HFF-Myc (cell line): ENCODE results near the gene NDUFB3.
"Not testable (repeated sequence)": the region's sequence is repeated elsewhere in the genome, so short reads cannot be mapped to it uniquely, and the experiment has no call there.

Source experiments
- DNase-seq: peaks from one replicate; pipeline ENCODE4 v3.0.0-alpha.2; 2011; ENCODE audit warnings: low read depth; ENCODE audit errors: extremely low read depth
- H3K4me3 ChIP-seq: replicated peaks from 2 replicates; pipeline ENCODE4 v1.5.1; 2011; ENCODE audit warnings: low read depth, mild to moderate bottlenecking, control low read depth, low read length
- TF ChIP-seq, protein P1 (sequence below): IDR thresholded peaks from 2 replicates; pipeline ENCODE4 v1.5.1; 2012; ENCODE audit warnings: mild to moderate bottlenecking, low read depth, low read length, control low read depth; ENCODE audit errors: missing control alignments

Gene NDUFB3

GRCh38 chr2:201049455-201049854 lies 22.3 kb upstream of the NDUFB3 start:
- DNase-seq = no peak
- H3K4me3 ChIP-seq = no peak overlapping the region

DNA sequence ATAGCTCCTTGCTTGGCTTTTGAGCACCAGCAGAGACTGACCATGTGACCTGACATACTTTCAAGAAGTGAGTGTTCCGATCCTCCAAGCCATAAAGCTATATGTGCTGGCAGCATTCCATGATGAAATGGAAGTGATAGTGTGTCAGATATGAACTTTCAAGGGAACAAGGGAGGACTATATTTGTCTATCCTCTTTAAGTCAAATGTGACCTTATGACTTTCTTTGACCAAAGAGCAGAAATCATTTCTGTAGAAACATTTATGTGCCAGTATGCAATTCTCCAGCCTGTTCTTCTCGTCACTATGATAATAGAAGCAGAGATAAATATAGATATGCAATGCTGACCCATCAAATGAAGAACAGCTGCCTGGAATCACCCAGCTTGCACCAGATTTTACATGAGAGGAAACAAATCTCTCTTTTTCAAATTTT lies 14.7 kb upstream of the NDUFB3 start:
- DNase-seq = no peak
- TF ChIP-seq, protein P1, sequence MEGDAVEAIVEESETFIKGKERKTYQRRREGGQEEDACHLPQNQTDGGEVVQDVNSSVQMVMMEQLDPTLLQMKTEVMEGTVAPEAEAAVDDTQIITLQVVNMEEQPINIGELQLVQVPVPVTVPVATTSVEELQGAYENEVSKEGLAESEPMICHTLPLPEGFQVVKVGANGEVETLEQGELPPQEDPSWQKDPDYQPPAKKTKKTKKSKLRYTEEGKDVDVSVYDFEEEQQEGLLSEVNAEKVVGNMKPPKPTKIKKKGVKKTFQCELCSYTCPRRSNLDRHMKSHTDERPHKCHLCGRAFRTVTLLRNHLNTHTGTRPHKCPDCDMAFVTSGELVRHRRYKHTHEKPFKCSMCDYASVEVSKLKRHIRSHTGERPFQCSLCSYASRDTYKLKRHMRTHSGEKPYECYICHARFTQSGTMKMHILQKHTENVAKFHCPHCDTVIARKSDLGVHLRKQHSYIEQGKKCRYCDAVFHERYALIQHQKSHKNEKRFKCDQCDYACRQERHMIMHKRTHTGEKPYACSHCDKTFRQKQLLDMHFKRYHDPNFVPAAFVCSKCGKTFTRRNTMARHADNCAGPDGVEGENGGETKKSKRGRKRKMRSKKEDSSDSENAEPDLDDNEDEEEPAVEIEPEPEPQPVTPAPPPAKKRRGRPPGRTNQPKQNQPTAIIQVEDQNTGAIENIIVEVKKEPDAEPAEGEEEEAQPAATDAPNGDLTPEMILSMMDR = no peak
- no peak overlapping the region for H3K4me3 ChIP-seq

More at GRCh38 chr2:201049455-201049854, 22.3 kb upstream of the NDUFB3 start:
- TF ChIP-seq, protein P1 = no peak

DNA sequence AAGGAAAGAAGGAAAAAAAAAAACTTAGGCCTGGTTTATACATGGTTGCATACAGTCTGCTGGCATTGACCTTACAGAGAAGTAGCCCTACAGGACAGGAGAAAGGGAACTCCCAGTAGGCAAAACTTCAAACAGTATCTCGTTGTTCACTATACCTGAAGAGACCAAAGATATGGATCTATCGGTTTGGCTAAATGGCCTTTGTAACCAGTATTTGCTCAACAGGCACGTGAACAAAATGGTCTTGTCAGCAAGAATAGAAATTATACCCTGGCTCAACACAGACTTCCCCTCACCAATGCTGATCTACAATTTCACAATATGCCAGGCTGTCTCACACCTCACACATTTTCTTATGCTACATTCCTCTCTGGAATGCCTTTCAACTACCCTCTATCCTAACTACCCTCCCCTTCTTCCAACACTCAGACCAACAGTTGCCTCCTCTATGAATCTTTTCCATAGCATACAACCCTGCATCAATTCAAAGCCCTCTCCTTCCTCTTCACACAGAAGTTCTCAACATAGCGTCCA lies 14.0 kb upstream of the NDUFB3 start:
- DNase-seq = no peak
- H3K4me3 ChIP-seq = no peak overlapping the region
- TF ChIP-seq, protein P1 = no peak

GRCh38 chr2:201058914-201059313 lies 12.9 kb upstream of the NDUFB3 start:
- no peak overlapping the region for H3K4me3 ChIP-seq
- TF ChIP-seq, protein P1 = no peak
- DNase-seq = no peak

DNA sequence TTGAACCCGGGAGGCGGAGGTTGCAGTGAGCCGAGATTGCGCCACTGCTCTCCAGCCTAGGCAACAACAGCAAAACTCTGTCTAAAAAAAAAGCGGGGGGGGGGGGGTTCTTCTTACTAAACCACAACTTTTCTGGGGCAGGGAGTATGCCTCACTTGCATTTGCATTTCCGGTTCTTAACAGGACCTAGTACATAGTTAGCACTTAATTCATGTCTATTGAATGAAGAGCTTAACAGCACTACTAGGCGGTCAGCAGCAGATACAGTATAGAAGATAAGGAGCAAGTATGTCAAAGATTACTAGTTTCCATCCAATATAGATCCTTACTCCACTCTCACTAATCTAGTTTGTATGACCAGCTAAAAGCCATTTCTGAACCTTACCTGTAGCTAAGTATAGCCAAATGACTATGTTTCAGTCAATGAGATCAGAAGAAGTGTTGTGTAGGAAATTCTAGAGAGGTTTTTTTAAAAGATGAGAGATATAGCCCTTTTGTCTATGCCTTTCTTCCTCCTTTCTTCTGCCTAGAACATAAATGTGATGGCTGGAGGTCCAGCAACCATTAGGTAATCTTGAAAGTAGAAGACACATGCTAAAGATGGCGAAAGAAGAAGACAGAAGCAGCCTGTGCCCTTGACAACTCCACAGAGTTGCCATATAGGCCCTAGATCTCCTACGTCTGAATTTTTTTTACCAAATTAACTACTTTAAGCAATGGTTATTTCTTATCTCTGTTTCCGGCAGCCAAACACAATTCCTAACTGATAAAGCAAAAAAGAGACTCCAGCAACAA lies 11.6 kb upstream of the NDUFB3 start:
- TF ChIP-seq, protein P1 = no peak
- no peak overlapping the region for H3K4me3 ChIP-seq
- no peak for DNase-seq

DNA sequence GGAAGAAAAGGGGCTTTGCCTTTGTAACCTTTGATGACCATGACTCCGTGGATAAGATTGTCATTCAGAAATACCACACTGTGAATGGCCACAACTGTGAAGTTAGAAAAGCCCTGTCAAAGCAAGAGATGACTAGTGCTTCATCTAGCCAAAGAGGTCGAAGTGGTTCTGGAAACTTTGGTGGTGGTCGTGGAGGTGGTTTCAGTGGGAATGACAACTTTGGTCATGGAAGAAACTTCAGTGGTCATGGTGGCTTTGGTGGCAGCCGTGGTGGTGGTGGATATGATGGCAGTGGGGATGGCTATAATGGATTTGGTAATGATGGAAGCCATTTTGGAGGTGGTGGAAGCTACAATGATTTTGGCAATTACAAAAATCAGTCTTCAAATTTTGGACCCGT lies 8.3 kb upstream of the NDUFB3 start:
- H3K4me3 ChIP-seq, DNase-seq: not testable (repeated sequence)

GRCh38 chr2:201064797-201065329 lies 6.9 kb upstream of the NDUFB3 start:
- TF ChIP-seq, protein P1 = no peak
- no peak for DNase-seq

More at GRCh38 chr2:201064797-201065329, 6.9 kb upstream of the NDUFB3 start:
- H3K4me3 ChIP-seq = no peak overlapping the region
